ENCODE results near the gene DNAJB8. TPM values are rescaled to one million over a fixed set of nuclear protein-coding genes. Genes with fewer than 3 reads are reported as not detected.

The DNAJB8 gene
- total RNA-seq = not detected

GRCh38 chr3:128466840-128467541 is at the start of gene DNAJB8:
DNAJB8 (minus strand) TSS chr3:128466890; CDS start chr3:128463245, 3,645 bp downstream.
- no peaks in the 10 kb centered on the region for H3K4me1 ChIP-seq
- no peak within 1 kb of the TSS for H3K27ac ChIP-seq (replicated peaks in 1 of 4)
- no peaks in the 10 kb centered on the region for H3K9me3 ChIP-seq
- intact Hi-C loops (cut with DNase I) = no loop called here
- WGBS = 88% methylated on average over 14 of the region's 14 CpGs
- H3K4me3 ChIP-seq = no peak within 1 kb of the TSS
- DNase-seq (ENCODE audit: extremely low spot score) = no peak
- no peaks in the 10 kb centered on the region for H3K36me3 ChIP-seq
- TF ChIP-seq POLR2AphosphoS5 (IDR thresholded peaks at IDR 0.05) (no peak), POLR2A (IDR thresholded peaks at IDR 0.05; ENCODE audit: low read depth) (no peak), CTCF (IDR thresholded peaks at IDR 0.05) (no peak)
- peaks cover 0 to 67% (median 0%) of the 10 kb centered on the region in 4 donors for H3K27me3 ChIP-seq

GRCh38 chr3:128515967-128516366 is 49.3 kb upstream of the DNAJB8 start:
- no peak overlapping the region for H3K27ac ChIP-seq (replicated peaks in 1 of 4)
- no peak overlapping the region for H3K4me3 ChIP-seq
- H3K4me1 ChIP-seq = no peaks in the 10 kb centered on the region
- peaks cover 0 to 26% (median 18%) of the 10 kb centered on the region in 4 donors for H3K9me3 ChIP-seq
- 91% methylated on average over 1 of the region's 1 CpG for WGBS
- no peak for DNase-seq (ENCODE audit: extremely low spot score)
- intact Hi-C loops (cut with DNase I) = no loop called here
- TF ChIP-seq POLR2A (IDR thresholded peaks at IDR 0.05; ENCODE audit: low read depth) (no peak), POLR2AphosphoS5 (IDR thresholded peaks at IDR 0.05) (no peak), EP300 (IDR thresholded peaks at IDR 0.05) (no peak), CTCF (IDR thresholded peaks at IDR 0.05) (no peak)
- H3K27me3 ChIP-seq = peaks cover 0 to 35% (median 2%) of the 10 kb centered on the region in 4 donors
- no peaks in the 10 kb centered on the region for H3K36me3 ChIP-seq

DNA sequence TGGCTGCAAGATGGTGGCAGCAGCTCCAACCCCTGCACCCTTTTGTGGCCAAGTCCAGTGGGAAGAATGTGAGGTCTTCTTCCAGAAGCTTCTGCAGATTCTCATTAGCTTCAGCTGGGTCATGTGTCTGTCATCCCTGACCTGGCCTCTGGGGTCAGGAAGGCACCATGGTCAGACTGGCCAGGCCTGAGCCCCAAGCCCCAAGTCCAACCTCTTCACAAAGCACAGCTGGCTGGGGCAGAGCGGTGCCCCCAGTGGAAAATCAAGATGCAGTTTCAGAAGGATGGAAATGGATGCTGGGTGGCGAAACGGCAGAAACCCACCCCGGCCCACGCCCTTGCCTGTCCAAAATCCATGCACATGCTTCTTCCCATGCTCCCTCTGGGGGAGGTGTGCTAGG is 42.2 kb upstream of the DNAJB8 start:
- intact Hi-C loops (cut with DNase I) = no loop called here

DNA sequence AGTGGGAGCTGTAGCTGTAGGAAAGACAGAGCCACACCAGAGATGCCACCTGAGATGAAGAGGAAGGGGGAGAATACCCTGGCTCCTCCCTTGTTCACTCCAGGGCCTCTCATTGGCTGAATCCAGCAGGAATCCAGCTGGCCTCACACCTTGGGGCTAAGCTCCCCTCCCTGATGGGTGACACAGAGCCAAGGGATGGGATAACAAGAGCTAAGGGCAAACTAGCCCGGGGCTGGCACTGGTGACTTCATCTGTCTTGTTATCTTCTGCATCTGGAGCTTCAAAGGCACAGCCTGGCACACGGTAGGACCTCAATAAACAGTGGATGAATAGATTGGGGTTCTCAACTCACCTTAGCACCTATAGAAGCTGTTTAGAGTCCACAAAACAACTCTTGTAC is 40.1 kb upstream of the DNAJB8 start:
- Histone ChIP-seq H3K4me1 (no peaks in the 10 kb centered on the region), H3K9me3 (no peaks in the 10 kb centered on the region), H3K36me3 (no peaks in the 10 kb centered on the region), H3K27ac (replicated peaks in 1 of 4) (no peak overlapping the region), H3K27me3 (peaks cover 0 to 61% (median 3%) of the 10 kb centered on the region in 4 donors), H3K4me3 (no peak overlapping the region)
- DNase-seq (ENCODE audit: extremely low spot score) = no peak
- WGBS = 55% methylated on average over 2 of the region's 2 CpGs
- no peak for TF ChIP-seq POLR2AphosphoS5 (IDR thresholded peaks at IDR 0.05)
- TF ChIP-seq EP300 (IDR thresholded peaks at IDR 0.05) = no peak
- no peak for TF ChIP-seq CTCF (IDR thresholded peaks at IDR 0.05)
- TF ChIP-seq POLR2A (IDR thresholded peaks at IDR 0.05; ENCODE audit: low read depth) = no peak
- intact Hi-C loops (cut with DNase I) = no loop called here

More for the DNA sequence above, 42.2 kb upstream of the DNAJB8 start:
- Histone ChIP-seq H3K27ac (replicated peaks in 1 of 4) (no peak overlapping the region), H3K27me3 (peaks cover 0 to 41% (median 2%) of the 10 kb centered on the region in 4 donors), H3K4me1 (no peaks in the 10 kb centered on the region), H3K36me3 (no peaks in the 10 kb centered on the region), H3K9me3 (peaks cover 0 to 7% (median 3%) of the 10 kb centered on the region in 4 donors), H3K4me3 (no peak overlapping the region)
- TF ChIP-seq POLR2AphosphoS5 (IDR thresholded peaks at IDR 0.05) (no peak), EP300 (IDR thresholded peaks at IDR 0.05) (no peak), CTCF (IDR thresholded peaks at IDR 0.05) (no peak), POLR2A (IDR thresholded peaks at IDR 0.05; ENCODE audit: low read depth) (no peak)
- 85% methylated on average over 5 of the region's 5 CpGs for WGBS
- DNase-seq (ENCODE audit: extremely low spot score) = no peak
